Natural killer cell (primary cell): ENCODE measurements around the gene RAB31. TPM values are rescaled to one million over a fixed set of nuclear protein-coding genes. Genes with fewer than 3 reads are reported as not detected.

ENCODE experiments used
- ATAC-seq, 3 donors: fragments of 150-1000 bp in 2 of 3; fragments of 200-7000 bp in 1 of 3; cut with Tn5 transposase; 1 replicate in 1 of 3; 2 replicates in 2 of 3; pipeline ENCODE4 v1.10.0; 2021; ENCODE audit warnings: mild to moderate bottlenecking in 2 of 3, moderate library complexity in 2 of 3
- DNase-seq, 2 donors: peaks; one replicate each; pipeline versions ENCODE4 v3.0.0 to v3.0.0-alpha.2; 2013 to 2021; ENCODE audit warnings: mixed read lengths in 1 of 2
- H3K27ac ChIP-seq: one replicate; pipeline ENCODE4 v1.5.1; 2013; ENCODE audit warnings: mild to moderate bottlenecking, low read length
- H3K27me3 ChIP-seq: one replicate; pipeline ENCODE4 v1.6.1; 2013; ENCODE audit warnings: low read length; ENCODE audit not compliant: control insufficient read depth, insufficient read depth
- H3K36me3 ChIP-seq: one replicate; pipeline ENCODE4 v1.6.1; 2013; ENCODE audit warnings: low read length; ENCODE audit not compliant: control insufficient read depth, insufficient read depth
- H3K4me1 ChIP-seq: one replicate; pipeline ENCODE4 v1.6.1; 2013; ENCODE audit warnings: low read length; ENCODE audit not compliant: control insufficient read depth, insufficient read depth
- H3K4me3 ChIP-seq: one replicate; pipeline ENCODE4 v1.5.1; 2013; ENCODE audit warnings: low read length
- H3K9me3 ChIP-seq: one replicate; pipeline ENCODE4 v1.6.1; 2013; ENCODE audit warnings: low read length; ENCODE audit not compliant: control insufficient read depth, insufficient read depth
- H3K27ac Mint-ChIP-seq, 2 donors: one replicate each; pipeline ENCODE4 v1.8.0; 2022; ENCODE audit warnings: mild to moderate bottlenecking in 2 of 2, mixed read lengths in 2 of 2, moderate library complexity in 1 of 2
- H3K27me3 Mint-ChIP-seq, 2 donors: one replicate each; pipeline ENCODE4 v1.8.0; 2022; ENCODE audit warnings: low read depth in 2 of 2, mixed read lengths in 2 of 2
- H3K36me3 Mint-ChIP-seq: one replicate; pipeline ENCODE4 v1.8.0; 2022; ENCODE audit warnings: mixed read lengths
- H3K4me1 Mint-ChIP-seq, 2 donors: one replicate each; pipeline ENCODE4 v1.8.0; 2022; ENCODE audit warnings: mixed read lengths in 2 of 2
- H3K4me3 Mint-ChIP-seq: one replicate; pipeline ENCODE4 v1.8.0; 2022; ENCODE audit warnings: mild to moderate bottlenecking, moderate library complexity, mixed read lengths
- H3K9me3 Mint-ChIP-seq, 2 donors: one replicate each; pipeline ENCODE4 v1.8.0; 2022; ENCODE audit warnings: mixed read lengths in 2 of 2
- CTCF ChIP-seq: fragments of 200-600 bp; IDR thresholded peaks from one replicate; pipeline ENCODE4 v1.8.0; 2022; ENCODE audit warnings: antibody characterized with exemption
- WGBS: methylation state at CpG from one replicate; pipeline ENCODE4 v1.1.7; 2013; ENCODE audit warnings: missing lambda C conversion rate; ENCODE audit not compliant: insufficient coverage; 5-methylcytosine and 5-hydroxymethylcytosine counted together
- intact Hi-C: fragments of 100-400 bp; cut with micrococcal nuclease; formaldehyde crosslinking; loops from one replicate; pipeline ENCODE4 v1.14.2; 2022
- total RNA-seq, 4 donors: library from RNA; stranded (reverse); fragments of 120-200 nt in 1 of 4; gene quantifications; one replicate each; pipeline versions ENCODE4 v1.2.3 to v1.2.4, GENCODE V29; 2013 to 2022

Gene RAB31
- total RNA-seq, 3 donors from 2014 or later (not counting 1 experiment from before 2014, with no cell fraction given) = 5.3 to 26.1 (median 9.9) TPM

GRCh38 chr18:9740071-9740470 is 32.0 kb downstream of the RAB31 start:
- H3K36me3 Mint-ChIP-seq = no peaks in the 10 kb centered on the region
- intact Hi-C loops = no loop called here
- 92% methylated on average over 5 of the region's 5 CpGs for WGBS
- H3K27me3 Mint-ChIP-seq = peaks cover 13 to 15% of the 10 kb centered on the region in 2 donors
- H3K27ac Mint-ChIP-seq = no peak overlapping the region
- Histone ChIP-seq H3K4me1 (peaks cover 18% of the 10 kb centered on the region), H3K36me3 (no peaks in the 10 kb centered on the region), H3K4me3 (no peak overlapping the region), H3K9me3 (no peaks in the 10 kb centered on the region), H3K27me3 (no peaks in the 10 kb centered on the region), H3K27ac (no peak overlapping the region)
- ATAC-seq (no peak), DNase-seq (no peak)
- no peaks in the 10 kb centered on the region for H3K9me3 Mint-ChIP-seq
- no peak overlapping the region for H3K4me3 Mint-ChIP-seq
- no peak for TF ChIP-seq CTCF
- peaks cover 5% of the 10 kb centered on the region in 2 donors for H3K4me1 Mint-ChIP-seq

GRCh38 chr18:9741406-9741792 is 33.3 kb downstream of the RAB31 start:
- intact Hi-C loops = no loop called here
- H3K9me3 ChIP-seq = no peaks in the 10 kb centered on the region
- ATAC-seq (no peak), DNase-seq (no peak)
- no peaks in the 10 kb centered on the region for H3K36me3 ChIP-seq
- TF ChIP-seq CTCF = no peak
- no peak overlapping the region for H3K4me3 ChIP-seq
- no peak overlapping the region for H3K4me3 Mint-ChIP-seq
- no peaks in the 10 kb centered on the region for H3K36me3 Mint-ChIP-seq
- peaks cover 13% of the 10 kb centered on the region for H3K4me1 ChIP-seq
- no peaks in the 10 kb centered on the region for H3K9me3 Mint-ChIP-seq
- no peaks in the 10 kb centered on the region for H3K27me3 ChIP-seq
- no peak overlapping the region for H3K27ac ChIP-seq
- H3K4me1 Mint-ChIP-seq = no peaks in the 10 kb centered on the region
- H3K27ac Mint-ChIP-seq = no peak overlapping the region
- peaks cover 13 to 15% of the 10 kb centered on the region in 2 donors for H3K27me3 Mint-ChIP-seq
- WGBS = 86% methylated on average over 6 of the region's 6 CpGs

- Histone ChIP-seq H3K27me3 (no peaks in the 10 kb centered on the region), H3K27ac (no peak overlapping the region), H3K4me3 (no peak overlapping the region), H3K36me3 (no peaks in the 10 kb centered on the region), H3K4me1 (peaks cover 13% of the 10 kb centered on the region), H3K9me3 (no peaks in the 10 kb centered on the region)
- DNase-seq (no peak), ATAC-seq (no peak)
- H3K27ac Mint-ChIP-seq = no peak overlapping the region
- no peaks in the 10 kb centered on the region for H3K36me3 Mint-ChIP-seq
- no peak for TF ChIP-seq CTCF
- no peaks in the 10 kb centered on the region for H3K9me3 Mint-ChIP-seq
- peaks cover 13 to 15% of the 10 kb centered on the region in 2 donors for H3K27me3 Mint-ChIP-seq
- no peak overlapping the region for H3K4me3 Mint-ChIP-seq
- intact Hi-C loops = no loop called here
- WGBS = 87% methylated on average over 20 of the region's 20 CpGs
- H3K4me1 Mint-ChIP-seq = no peaks in the 10 kb centered on the region
Observed at GRCh38 chr18:9741793-9742523, 33.9 kb downstream of the RAB31 start.
